SJCRH30 (cell line): ENCODE results near the gene CYRIA. TPM values are rescaled to one million over a fixed set of nuclear protein-coding genes. Genes with fewer than 3 reads are reported as not detected.

Experiments used
- DNase-seq, 2 experiments: peaks; one replicate each; pipeline ENCODE4 v3.0.0-alpha.2; 2015 to 2020
- H3K27ac ChIP-seq: fragments of 250-450 bp; sonication (Bioruptor Pico); 2 replicates; pipeline ENCODE4 v1.5.1; 2020; ENCODE audit warnings: mild to moderate bottlenecking, moderate library complexity
- H3K27me3 ChIP-seq: fragments of 250-450 bp; sonication (Bioruptor Pico); 2 replicates; pipeline ENCODE4 v1.5.1; 2020; ENCODE audit warnings: mild to moderate bottlenecking, moderate library complexity
- H3K36me3 ChIP-seq: fragments of 250-450 bp; sonication (Bioruptor Pico); 2 replicates; pipeline ENCODE4 v1.5.1; 2020; ENCODE audit warnings: mild to moderate bottlenecking, moderate library complexity
- H3K4me1 ChIP-seq: fragments of 250-450 bp; sonication (Bioruptor Pico); 2 replicates; pipeline ENCODE4 v1.5.1; 2020; ENCODE audit warnings: mild to moderate bottlenecking, moderate library complexity
- H3K4me3 ChIP-seq: fragments of 250-450 bp; sonication (Bioruptor Pico); 2 replicates; pipeline ENCODE4 v1.5.1; 2020; ENCODE audit warnings: mild to moderate bottlenecking, moderate library complexity
- H3K9me3 ChIP-seq: fragments of 250-450 bp; sonication (Bioruptor Pico); replicated peaks from 2 replicates; pipeline ENCODE4 v1.5.1; 2020; ENCODE audit warnings: mild to moderate bottlenecking, moderate library complexity
- total RNA-seq: library from RNA; depleted of rRNA; stranded (reverse); fragments of >200 nt; shearing (Covaris generic); gene quantifications from 2 replicates; pipeline ENCODE4 v1.2.3, GENCODE V29; 2014

Gene CYRIA
- total RNA-seq, 1 experiment from 2014 or later: 22.2 TPM

DNA sequence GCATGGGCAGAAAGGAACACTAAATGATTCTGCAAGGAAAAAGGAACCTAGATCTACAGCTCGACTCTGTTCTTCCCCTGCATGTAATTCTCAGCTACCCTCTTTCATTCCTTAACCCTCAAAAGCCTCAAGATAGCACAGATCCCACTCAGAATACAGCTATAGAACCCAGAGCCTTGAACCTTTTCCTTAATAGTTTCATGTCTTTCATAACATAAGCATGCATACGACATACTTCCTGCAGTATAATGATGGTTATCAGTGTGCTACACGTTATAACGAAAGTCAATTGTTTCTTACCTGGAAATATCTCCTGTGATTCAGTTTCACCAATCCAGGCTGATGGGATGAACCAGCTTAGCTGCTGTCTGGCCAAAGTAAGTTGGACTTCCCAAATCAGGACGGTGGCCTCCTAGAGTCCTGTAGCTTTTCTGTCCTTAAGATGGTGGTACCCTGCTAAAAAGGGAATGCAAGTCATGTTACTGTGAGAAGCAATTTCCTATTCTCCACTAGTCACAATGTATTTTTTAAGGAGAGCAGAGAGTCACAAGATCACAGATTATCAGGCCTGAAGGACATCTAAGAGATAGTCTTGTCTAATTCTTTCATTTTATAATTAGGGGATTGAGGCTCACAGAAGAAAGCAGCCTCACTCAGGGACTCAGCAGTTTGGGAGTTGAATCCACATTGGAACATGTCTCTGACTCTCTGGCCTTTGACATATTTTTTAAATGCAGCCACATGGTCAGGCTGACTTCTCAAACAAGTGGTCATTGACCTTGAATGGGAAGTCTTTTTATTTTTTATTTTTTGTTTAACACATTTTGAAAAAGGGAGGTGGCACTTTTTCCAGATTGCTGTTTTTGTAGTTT lies 41.8 kb downstream of the CYRIA start:
- Histone ChIP-seq H3K27me3 (no peaks in the 10 kb centered on the region), H3K27ac (peak overlapping the region; percentile 82), H3K9me3 (no peaks in the 10 kb centered on the region), H3K36me3 (peaks cover 10% of the 10 kb centered on the region; the same call in 1 of the 2 replicates), H3K4me1 (peaks cover 72% of the 10 kb centered on the region), H3K4me3 (no peak overlapping the region)
- no peak for DNase-seq

DNA sequence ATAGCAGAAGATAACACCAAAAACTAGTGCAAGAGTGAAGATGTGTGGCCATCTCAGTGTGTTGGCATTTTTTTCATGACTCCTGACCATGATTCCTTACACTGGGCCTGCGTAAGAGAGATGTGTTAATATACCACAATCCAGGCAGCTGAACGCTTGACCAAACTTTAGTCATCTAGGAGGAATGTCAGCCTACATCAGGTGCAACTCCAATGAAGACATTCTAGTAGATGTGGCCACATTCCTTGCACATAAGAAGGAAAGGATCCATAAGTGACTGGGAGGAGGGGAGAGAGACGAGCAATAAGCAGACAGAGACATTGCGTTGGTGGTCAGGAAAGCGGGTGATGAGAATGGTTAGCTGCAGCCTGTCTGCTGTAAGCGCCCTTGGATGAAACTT lies 42.6 kb downstream of the CYRIA start:
- DNase-seq: peak; percentile 54 to 63

DNA sequence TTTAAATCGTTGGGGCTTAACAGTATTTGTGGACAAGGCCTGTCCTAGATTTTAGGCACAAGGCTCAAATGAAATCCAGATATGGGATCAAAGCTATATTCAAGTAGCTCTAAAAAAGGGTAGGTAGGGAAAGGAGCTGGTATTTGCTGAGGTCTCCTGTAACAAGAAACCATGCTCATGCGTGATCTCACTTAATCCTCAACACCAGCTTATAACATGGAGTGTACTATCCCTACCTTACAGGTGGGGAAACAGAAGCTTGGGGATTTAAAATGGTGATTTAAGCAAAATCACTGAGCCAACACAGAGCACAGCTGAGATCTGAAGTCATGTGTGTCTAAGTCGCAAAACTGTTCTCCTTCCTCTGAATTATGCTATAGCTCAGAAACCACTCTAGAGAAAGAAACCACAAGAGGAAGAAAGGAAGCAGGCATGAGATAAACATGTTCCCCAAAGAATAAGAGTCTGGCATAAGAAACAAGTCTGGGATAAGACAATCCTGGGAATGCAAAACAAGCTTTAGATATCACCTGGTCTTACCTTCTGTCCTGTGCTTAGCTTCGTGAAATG lies 43.1 kb downstream of the CYRIA start:
- peak overlapping the region; percentile 82 for H3K27ac ChIP-seq
- H3K4me3 ChIP-seq: no peak overlapping the region
- no peak for DNase-seq
- no peaks in the 10 kb centered on the region for H3K9me3 ChIP-seq
- peaks cover 62% of the 10 kb centered on the region for H3K4me1 ChIP-seq
- H3K27me3 ChIP-seq: no peaks in the 10 kb centered on the region
- H3K36me3 ChIP-seq: peaks cover 10% of the 10 kb centered on the region; the same call in 1 of the 2 replicates

More for the DNA sequence above, 42.6 kb downstream of the CYRIA start:
- peak overlapping the region; percentile 82 for H3K27ac ChIP-seq
- no peaks in the 10 kb centered on the region for H3K27me3 ChIP-seq
- H3K4me3 ChIP-seq: no peak overlapping the region
- H3K9me3 ChIP-seq: no peaks in the 10 kb centered on the region
- peaks cover 64% of the 10 kb centered on the region for H3K4me1 ChIP-seq
- H3K36me3 ChIP-seq: peaks cover 10% of the 10 kb centered on the region; the same call in 1 of the 2 replicates

DNA sequence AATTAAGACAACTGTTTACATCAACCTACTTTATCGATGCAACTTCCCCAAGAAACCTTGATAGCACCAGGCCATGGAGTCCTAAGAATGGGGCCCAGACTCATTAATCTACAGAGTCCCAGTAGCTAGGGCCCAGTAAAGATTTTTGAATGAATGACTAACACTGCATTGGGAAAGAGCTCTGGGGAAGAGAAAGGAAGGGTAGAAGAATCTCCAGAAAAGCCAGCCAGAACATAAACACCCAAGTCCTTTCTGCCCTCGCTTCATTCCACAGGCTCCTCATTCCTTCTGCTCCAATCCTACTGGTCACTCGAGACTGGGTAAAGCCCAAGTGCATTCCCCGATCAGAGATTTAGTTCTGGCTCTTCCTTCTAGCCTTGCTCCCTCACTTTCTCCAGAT lies 44.3 kb downstream of the CYRIA start:
- Histone ChIP-seq H3K4me1 (peaks cover 54% of the 10 kb centered on the region), H3K27me3 (no peaks in the 10 kb centered on the region), H3K4me3 (no peak overlapping the region), H3K27ac (no peak overlapping the region), H3K9me3 (no peaks in the 10 kb centered on the region), H3K36me3 (peaks cover 10% of the 10 kb centered on the region; the same call in 1 of the 2 replicates)
- DNase-seq: no peak

DNA sequence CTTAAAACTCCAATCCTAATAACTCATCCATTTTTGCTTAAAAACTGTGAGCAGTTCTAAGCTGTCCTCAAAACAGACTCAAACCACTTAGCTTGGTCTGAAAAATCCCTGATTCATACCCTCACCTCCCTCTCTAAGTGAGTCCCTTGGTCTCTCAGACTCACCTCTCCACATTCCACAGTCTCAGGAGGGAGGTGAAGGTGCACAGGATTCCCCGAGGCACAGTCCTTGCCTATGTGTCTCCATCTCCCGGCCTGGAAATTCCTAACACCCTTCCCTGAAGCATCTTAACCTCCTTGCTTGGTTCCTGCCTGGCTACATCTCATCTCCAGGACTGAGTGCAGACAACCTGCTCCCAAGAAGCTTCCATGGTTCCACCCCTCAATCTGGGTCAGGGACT lies 45.0 kb downstream of the CYRIA start:
- Histone ChIP-seq H3K4me1 (peaks cover 52% of the 10 kb centered on the region), H3K27ac (no peak overlapping the region), H3K4me3 (no peak overlapping the region), H3K27me3 (no peaks in the 10 kb centered on the region), H3K36me3 (peaks cover 10% of the 10 kb centered on the region; the same call in 1 of the 2 replicates), H3K9me3 (no peaks in the 10 kb centered on the region)
- DNase-seq: no peak

DNA sequence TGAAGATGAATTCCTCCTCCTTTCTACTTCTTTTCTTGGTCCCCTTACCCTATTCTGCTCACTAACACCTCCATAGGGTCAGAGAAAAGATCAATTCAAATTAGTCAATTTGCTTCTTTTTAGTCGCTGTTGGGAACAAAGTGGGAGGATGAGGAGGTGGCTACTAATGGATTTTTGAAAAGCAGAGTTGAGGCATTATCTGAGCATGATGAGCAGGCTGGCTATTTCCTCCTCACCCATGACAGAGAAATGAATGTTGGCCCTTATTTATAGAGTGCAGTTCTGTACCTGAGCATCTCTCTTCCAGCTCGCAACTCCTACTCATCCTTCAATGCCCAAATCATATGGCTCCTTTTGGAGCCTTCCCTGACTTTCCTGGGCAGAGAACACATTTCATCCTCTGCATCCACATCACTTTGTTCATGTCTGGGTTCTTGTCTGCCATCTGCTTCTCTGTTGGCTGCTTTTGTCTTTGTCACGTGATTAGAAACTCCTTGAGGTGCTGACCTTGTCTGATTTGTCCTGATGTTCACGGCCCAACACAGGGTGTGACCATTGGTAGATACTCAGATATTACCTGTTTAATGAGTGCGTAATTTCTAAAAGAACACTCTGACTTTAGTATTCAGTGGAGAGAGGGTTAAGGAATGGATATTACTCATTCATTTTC lies 45.9 kb downstream of the CYRIA start:
- Histone ChIP-seq H3K4me3 (no peak overlapping the region), H3K4me1 (peaks cover 52% of the 10 kb centered on the region), H3K36me3 (peaks cover 10% of the 10 kb centered on the region; the same call in 1 of the 2 replicates), H3K27me3 (no peaks in the 10 kb centered on the region), H3K27ac (no peak overlapping the region), H3K9me3 (no peaks in the 10 kb centered on the region)
- DNase-seq: no peak

DNA sequence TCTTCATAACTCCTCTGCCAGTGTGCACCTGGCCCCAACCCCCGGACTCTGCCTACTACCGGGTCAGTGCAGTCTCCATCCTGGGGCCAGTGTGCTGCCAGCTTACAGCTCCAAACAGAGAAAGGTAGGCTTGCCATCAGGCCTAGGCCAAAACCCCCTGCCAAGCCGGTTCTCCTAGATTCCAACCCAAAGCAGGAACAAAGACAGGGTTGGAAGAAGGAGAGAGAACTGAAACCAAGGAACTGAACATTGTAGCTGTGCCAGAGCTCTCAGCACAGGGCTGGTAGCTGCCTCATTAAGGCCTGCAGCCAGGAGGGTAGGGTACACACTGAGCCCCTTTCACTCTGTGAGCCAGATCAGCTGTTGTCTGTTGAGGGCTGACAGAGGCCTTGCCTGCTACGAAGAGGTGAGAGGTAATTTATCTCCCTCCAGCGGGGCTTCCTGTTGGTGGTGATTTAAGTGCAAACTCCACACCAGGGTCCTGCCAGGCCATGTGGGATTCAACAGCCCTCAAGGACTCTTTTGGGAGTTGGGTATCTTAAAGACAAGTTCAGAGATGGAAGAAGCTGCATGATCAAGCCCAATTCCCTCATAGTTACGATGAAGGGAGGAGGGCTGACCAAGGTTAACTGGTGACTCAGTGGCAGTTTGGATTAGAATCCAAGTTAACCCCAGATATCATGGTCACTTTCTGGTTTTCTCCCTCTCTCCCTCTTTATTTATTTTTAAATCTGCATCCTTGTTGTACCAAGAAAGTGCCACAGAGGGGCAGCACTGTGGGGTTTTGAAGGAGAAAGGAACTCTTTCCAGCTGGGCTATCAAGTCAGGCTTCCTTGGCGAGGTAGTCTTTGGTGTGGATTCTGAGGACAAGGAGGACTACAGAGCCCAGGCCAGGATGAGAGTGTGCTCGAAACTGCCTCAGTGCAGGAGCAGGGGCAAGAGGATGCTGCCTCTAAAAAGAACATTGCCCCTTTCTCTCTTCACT lies 48.1 kb downstream of the CYRIA start:
- H3K36me3 ChIP-seq: peaks cover 10% of the 10 kb centered on the region; the same call in 1 of the 2 replicates
- H3K4me3 ChIP-seq: no peak overlapping the region
- no peak overlapping the region for H3K27ac ChIP-seq
- H3K27me3 ChIP-seq: no peaks in the 10 kb centered on the region
- no peaks in the 10 kb centered on the region for H3K9me3 ChIP-seq
- peaks cover 45% of the 10 kb centered on the region for H3K4me1 ChIP-seq
- peak in 1 of 2 experiments; percentile 76 for DNase-seq
